Activated CD8-positive, alpha-beta T cell treated with anti-CD3 and anti-CD28 coated beads, Interleukin-2, amount 10 ng/mL, durations not matched to agents 7 days and 5 days (primary cell): Measurements from ENCODE around the gene SLC7A10. TPM values are rescaled to one million over a fixed set of nuclear protein-coding genes. Genes with fewer than 3 reads are reported as not detected.

Experiments
- ATAC-seq: fragments of 150-1000 bp; cut with Tn5 transposase; one replicate; pipeline ENCODE4 v1.10.0; 2021; ENCODE audit warnings: moderate library complexity
- CTCF ChIA-PET: fragments of 350-600 bp; sonication (Branson Sonifier 250); formaldehyde crosslinking; loops from one replicate; lab custom pipeline; 2021; ENCODE audit warnings: antibody characterized with exemption; lab: Charles Lee
- POLR2A ChIA-PET: fragments of 350-600 bp; sonication (Branson Sonifier 250); formaldehyde crosslinking; loops from one replicate; lab custom pipeline; 2021; ENCODE audit warnings: antibody characterized with exemption; lab: Charles Lee
- DNase-seq: peaks from one replicate; pipeline ENCODE4 v3.0.0-alpha.2; 2020
- H3K27ac Mint-ChIP-seq: one replicate; pipeline ENCODE4 v1.8.0; 2021; ENCODE audit warnings: mild to moderate bottlenecking, mixed read lengths
- H3K27me3 Mint-ChIP-seq: one replicate; pipeline ENCODE4 v1.8.0; 2021; ENCODE audit warnings: low read depth, mixed read lengths
- H3K36me3 Mint-ChIP-seq: one replicate; pipeline ENCODE4 v1.8.0; 2021; ENCODE audit warnings: low read depth, mixed read lengths
- H3K4me1 Mint-ChIP-seq: one replicate; pipeline ENCODE4 v1.8.0; 2021; ENCODE audit warnings: low read depth, mixed read lengths
- H3K4me3 Mint-ChIP-seq: one replicate; pipeline ENCODE4 v1.8.0; 2021; ENCODE audit warnings: mild to moderate bottlenecking, mixed read lengths
- H3K9me3 Mint-ChIP-seq: one replicate; pipeline ENCODE4 v1.8.0; 2022; ENCODE audit warnings: mixed read lengths; ENCODE audit not compliant: insufficient read depth
- total RNA-seq, 2 experiments: library from RNA; stranded (reverse); gene quantifications; one replicate each; pipeline ENCODE4 v1.2.3, GENCODE V29; 2021

SLC7A10 gene
- total RNA-seq = not detected

- no peak for DNase-seq
- ATAC-seq = no peak
- no peak within 1 kb of the TSS for H3K27ac Mint-ChIP-seq
- ChIA-PET CTCF (interaction anchor here (1.2 kb wide), 1 partner anchor 10 kb away, joined by 3 read pairs; no protein-coding TSS in a partner anchor), POLR2A (no interaction called here)
- H3K36me3 Mint-ChIP-seq = peaks cover 12% of the 10 kb centered on the region
- peaks cover 52% of the 10 kb centered on the region for H3K27me3 Mint-ChIP-seq
- H3K4me1 Mint-ChIP-seq = no peaks in the 10 kb centered on the region
- H3K9me3 Mint-ChIP-seq = peaks cover 16% of the 10 kb centered on the region
- no peak within 1 kb of the TSS for H3K4me3 Mint-ChIP-seq
Measured at GRCh38 chr19:33225458-33225926, at the start of gene SLC7A10. Gene SLC7A10 (minus strand): TSS chr19:33225850. CDS start chr19:33225703, 147 bp downstream.

- peaks cover 8% of the 10 kb centered on the region for H3K4me1 Mint-ChIP-seq
- ATAC-seq (no peak), DNase-seq (no peak)
- CTCF ChIA-PET = no interaction called here
- no peak overlapping the region for H3K4me3 Mint-ChIP-seq
- no peaks in the 10 kb centered on the region for H3K36me3 Mint-ChIP-seq
- no peaks in the 10 kb centered on the region for H3K27me3 Mint-ChIP-seq
- no peaks in the 10 kb centered on the region for H3K9me3 Mint-ChIP-seq
- no peak overlapping the region for H3K27ac Mint-ChIP-seq
- POLR2A ChIA-PET = no interaction called here
Measured at GRCh38 chr19:33274663-33275558, 49.3 kb upstream of the SLC7A10 start.

- POLR2A ChIA-PET = no interaction called here
- H3K27me3 Mint-ChIP-seq = no peaks in the 10 kb centered on the region
Measured at GRCh38 chr19:33273881-33274662, 48.4 kb upstream of the SLC7A10 start.

DNA sequence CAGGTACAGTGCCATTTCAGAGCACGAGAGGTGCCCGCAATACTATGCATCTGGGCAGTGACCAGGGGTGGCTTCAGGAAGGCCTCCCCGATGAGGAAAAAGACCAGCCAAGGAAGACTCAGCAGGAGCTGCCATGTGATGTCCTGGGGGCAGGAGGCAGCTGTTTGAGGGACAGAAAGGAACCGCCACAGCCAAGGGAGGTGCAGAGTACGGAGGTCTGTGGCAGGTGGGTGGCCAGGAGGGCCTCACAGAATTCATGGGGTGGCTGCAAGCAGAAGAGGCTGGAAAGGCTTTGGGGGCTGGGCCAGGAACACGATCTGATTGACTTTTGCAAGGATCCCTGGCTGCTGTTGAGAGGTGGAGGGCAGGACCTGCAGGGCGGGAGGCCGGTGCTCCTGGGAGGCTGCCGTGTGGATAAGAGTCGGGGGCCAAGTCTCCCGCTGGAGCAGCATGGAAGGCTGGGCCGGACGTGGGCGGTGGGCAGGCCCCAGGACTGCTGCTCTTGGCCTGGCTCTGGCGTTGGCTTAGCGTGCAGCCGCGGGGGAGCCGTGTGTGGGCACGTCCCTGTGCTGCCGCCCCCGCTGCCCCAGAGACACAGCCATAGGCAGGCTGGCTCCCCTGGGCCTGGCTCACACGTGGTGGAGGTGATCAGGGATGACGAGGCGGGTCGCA is 47.6 kb upstream of the SLC7A10 start:
- Mint-ChIP-seq H3K27me3 (no peaks in the 10 kb centered on the region), H3K36me3 (no peaks in the 10 kb centered on the region), H3K4me3 (no peak overlapping the region), H3K9me3 (no peaks in the 10 kb centered on the region), H3K27ac (no peak overlapping the region), H3K4me1 (peaks cover 5% of the 10 kb centered on the region)
- DNase-seq (no peak), ATAC-seq (no peak)
- ChIA-PET POLR2A (no interaction called here), CTCF (no interaction called here)

More at GRCh38 chr19:33273881-33274662, 48.4 kb upstream of the SLC7A10 start:
- Mint-ChIP-seq H3K36me3 (no peaks in the 10 kb centered on the region), H3K27ac (peak overlapping the region; percentile 39), H3K9me3 (no peaks in the 10 kb centered on the region), H3K4me1 (peaks cover 5% of the 10 kb centered on the region), H3K4me3 (no peak overlapping the region)
- peak; percentile 33 for DNase-seq
- CTCF ChIA-PET = no interaction called here
- ATAC-seq = no peak

DNA sequence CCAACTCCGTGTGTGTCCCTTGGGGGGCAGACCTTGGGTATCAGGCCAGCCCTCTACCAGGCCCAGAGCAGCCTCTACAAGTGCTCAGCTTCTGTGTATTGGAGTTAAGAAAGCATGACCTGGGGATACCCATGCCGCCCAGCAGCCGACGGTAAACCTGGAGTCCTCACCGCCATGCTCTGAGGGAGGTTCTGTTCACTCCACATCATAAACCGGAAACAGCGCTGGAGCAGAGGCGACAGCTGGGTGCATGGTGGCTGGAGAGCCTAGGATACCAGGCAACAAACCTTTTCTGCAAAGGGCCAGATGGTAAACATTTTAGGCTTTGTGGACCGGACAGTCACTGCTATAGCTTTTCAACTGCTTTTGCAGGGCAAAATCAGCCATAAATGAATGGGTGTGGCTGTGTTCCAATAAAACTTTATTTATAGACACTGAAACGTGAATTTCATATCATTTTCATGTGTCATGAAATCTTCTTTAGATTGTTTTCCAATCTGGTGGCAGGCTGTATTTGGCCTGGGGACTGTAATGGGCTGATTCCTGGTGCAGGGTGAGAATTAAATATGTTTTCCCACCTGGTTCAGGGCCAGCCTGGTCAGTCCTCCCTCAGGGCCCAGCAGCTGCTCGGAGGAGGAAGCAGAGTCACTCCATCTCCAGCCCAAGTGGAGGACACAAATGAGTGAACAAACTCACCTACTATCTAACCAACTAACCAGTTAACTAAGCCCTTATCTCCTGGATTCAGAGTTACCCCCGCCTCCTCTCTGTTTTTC is 45.8 kb upstream of the SLC7A10 start:
- H3K4me3 Mint-ChIP-seq = no peak overlapping the region
- ATAC-seq (no peak), DNase-seq (no peak)
- no peaks in the 10 kb centered on the region for H3K27me3 Mint-ChIP-seq
- H3K9me3 Mint-ChIP-seq = no peaks in the 10 kb centered on the region
- no peaks in the 10 kb centered on the region for H3K36me3 Mint-ChIP-seq
- no peak overlapping the region for H3K27ac Mint-ChIP-seq
- ChIA-PET POLR2A (no interaction called here), CTCF (no interaction called here)
- H3K4me1 Mint-ChIP-seq = peaks cover 5% of the 10 kb centered on the region

DNA sequence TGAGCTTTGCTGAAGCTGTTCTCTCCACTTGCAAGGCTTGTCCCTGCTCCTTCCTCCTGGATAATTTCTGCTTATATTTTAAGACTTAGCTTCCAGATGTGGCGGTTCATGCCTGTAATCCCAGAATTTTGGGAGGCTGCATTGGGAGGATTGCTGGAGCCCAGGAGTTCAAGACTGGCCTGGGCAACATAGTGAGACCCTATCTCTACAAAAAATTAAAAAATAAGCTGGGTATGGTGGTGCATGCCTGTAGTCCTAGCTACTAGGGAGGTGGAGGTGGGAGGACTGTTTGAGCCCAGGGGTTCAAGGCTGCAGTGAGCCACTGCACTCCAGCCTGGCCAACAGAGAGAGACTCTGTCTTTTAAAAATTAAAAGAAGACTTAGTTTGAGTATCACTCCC is 45.1 kb upstream of the SLC7A10 start:
- CTCF ChIA-PET = no interaction called here
- no peak for ATAC-seq

DNA sequence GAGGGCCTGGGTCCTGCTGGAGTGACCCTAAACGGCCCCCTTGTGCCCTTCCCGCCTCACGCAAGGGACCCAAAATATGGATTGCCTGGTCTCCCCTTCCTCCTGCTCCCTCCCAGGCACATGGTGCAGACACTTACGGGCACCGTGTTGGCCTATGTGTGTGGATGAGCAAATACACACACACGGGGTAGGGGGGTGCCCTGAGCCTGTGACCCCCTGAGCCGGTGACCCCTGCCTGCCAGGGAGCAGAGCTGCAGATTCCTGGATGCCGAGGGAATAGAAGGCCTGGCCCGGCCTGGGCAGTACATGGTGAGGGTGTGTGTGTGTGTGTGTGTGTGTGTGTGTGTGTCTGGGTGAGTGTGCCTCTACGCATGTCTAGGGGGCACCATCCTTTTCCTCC is 43.4 kb upstream of the SLC7A10 start:
- H3K4me3 Mint-ChIP-seq = no peak overlapping the region
- POLR2A ChIA-PET = no interaction called here

More for the DNA sequence above, 45.1 kb upstream of the SLC7A10 start:
- no peaks in the 10 kb centered on the region for H3K36me3 Mint-ChIP-seq
- no peak overlapping the region for H3K27ac Mint-ChIP-seq
- H3K4me1 Mint-ChIP-seq = peaks cover 5% of the 10 kb centered on the region
- POLR2A ChIA-PET = no interaction called here
- no peak overlapping the region for H3K4me3 Mint-ChIP-seq
- no peaks in the 10 kb centered on the region for H3K27me3 Mint-ChIP-seq
- H3K9me3 Mint-ChIP-seq = no peaks in the 10 kb centered on the region
- no peak for DNase-seq

DNA sequence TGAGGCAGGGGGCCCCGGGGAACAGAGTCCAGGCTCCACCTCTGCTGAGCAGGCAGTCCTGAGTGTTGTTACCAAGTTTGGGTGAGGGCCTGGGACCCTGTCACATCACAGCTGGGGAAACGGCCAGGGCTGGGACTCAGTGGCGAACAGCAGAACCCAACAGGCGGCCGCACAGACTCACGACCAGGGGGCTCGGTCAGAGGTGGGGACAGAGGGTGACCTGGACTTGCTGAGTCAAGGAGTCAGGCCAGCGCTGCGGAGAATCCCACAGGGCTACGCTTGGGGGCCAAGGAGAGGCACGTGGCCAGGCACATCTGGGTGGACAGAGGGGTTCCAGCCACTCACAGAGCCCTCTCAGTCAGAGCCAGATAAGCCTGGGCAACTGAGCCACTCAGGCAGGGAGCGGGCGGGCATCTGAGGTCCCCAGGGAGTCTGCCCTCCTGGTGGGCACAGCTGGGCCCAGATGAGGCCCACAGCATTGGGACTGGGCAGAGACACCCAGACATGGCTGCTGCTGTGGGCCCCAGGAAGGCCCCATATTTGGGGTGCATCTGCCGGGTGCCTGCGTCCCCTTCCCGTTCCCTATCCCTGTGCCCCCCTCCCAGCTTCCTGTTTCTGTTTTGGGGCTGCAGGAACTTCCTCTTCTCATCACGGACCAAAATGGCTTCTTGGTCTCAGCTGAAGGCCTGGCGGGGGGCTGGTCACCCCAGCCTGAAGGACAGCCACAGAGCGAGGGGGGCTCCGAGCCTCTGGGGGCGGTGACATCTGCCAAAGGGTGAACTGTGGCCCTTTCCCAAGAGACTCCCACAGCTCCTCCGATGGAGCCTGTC is 42.7 kb upstream of the SLC7A10 start:
- CTCF ChIA-PET = no interaction called here
- POLR2A ChIA-PET = no interaction called here

More for the DNA sequence above, 43.4 kb upstream of the SLC7A10 start:
- Mint-ChIP-seq H3K36me3 (no peaks in the 10 kb centered on the region), H3K27me3 (no peaks in the 10 kb centered on the region), H3K9me3 (no peaks in the 10 kb centered on the region), H3K4me1 (peaks cover 1% of the 10 kb centered on the region), H3K27ac (no peak overlapping the region)
- CTCF ChIA-PET = no interaction called here
- no peak for DNase-seq
- ATAC-seq = no peak

GRCh38 chr19:33267706-33268105 is 42.1 kb upstream of the SLC7A10 start:
- DNase-seq (no peak), ATAC-seq (no peak)
- no peaks in the 10 kb centered on the region for H3K4me1 Mint-ChIP-seq
- CTCF ChIA-PET = no interaction called here
- no peak overlapping the region for H3K27ac Mint-ChIP-seq
- POLR2A ChIA-PET = no interaction called here
- no peak overlapping the region for H3K4me3 Mint-ChIP-seq
- no peaks in the 10 kb centered on the region for H3K36me3 Mint-ChIP-seq
- no peaks in the 10 kb centered on the region for H3K9me3 Mint-ChIP-seq
- no peaks in the 10 kb centered on the region for H3K27me3 Mint-ChIP-seq

More for the DNA sequence above, 42.7 kb upstream of the SLC7A10 start:
- no peaks in the 10 kb centered on the region for H3K4me1 Mint-ChIP-seq
- DNase-seq = no peak
- ATAC-seq = no peak
- no peaks in the 10 kb centered on the region for H3K27me3 Mint-ChIP-seq
- no peaks in the 10 kb centered on the region for H3K9me3 Mint-ChIP-seq
- H3K36me3 Mint-ChIP-seq = no peaks in the 10 kb centered on the region
- H3K4me3 Mint-ChIP-seq = no peak overlapping the region
- no peak overlapping the region for H3K27ac Mint-ChIP-seq

- Mint-ChIP-seq H3K9me3 (no peaks in the 10 kb centered on the region), H3K36me3 (no peaks in the 10 kb centered on the region), H3K4me3 (no peak overlapping the region), H3K27me3 (peaks cover 2% of the 10 kb centered on the region), H3K4me1 (peaks cover 2% of the 10 kb centered on the region), H3K27ac (no peak overlapping the region)
- DNase-seq (no peak), ATAC-seq (no peak)
- POLR2A ChIA-PET = no interaction called here
- CTCF ChIA-PET = no interaction called here
Measured at GRCh38 chr19:33266974-33267484, 41.4 kb upstream of the SLC7A10 start.
